Subcutaneous adipose tissue (tissue), 4 donors: Measurements from ENCODE around the gene IL1RN. TPM values are rescaled to one million over a fixed set of nuclear protein-coding genes. Genes with fewer than 3 reads are reported as not detected.

Experiments used
- total RNA-seq, 4 donors: library from RNA; depleted of rRNA; stranded (reverse); fragments of >200 nt; gene quantifications; one replicate each; pipeline ENCODE4 v1.1.0, GENCODE V29; 2016
- TF ChIP-seq, protein P1 (sequence below): fragments of 450-650 bp; IDR thresholded peaks from one replicate; pipeline ENCODE4 v1.5.1; 2016; ENCODE audit warnings: low read depth, mild to moderate bottlenecking, control low read depth, antibody characterized with exemption, moderate library complexity

IL1RN gene
- total RNA-seq, 4 donors from 2014 or later: 0.98 to 105 (median 6.0) TPM

DNA sequence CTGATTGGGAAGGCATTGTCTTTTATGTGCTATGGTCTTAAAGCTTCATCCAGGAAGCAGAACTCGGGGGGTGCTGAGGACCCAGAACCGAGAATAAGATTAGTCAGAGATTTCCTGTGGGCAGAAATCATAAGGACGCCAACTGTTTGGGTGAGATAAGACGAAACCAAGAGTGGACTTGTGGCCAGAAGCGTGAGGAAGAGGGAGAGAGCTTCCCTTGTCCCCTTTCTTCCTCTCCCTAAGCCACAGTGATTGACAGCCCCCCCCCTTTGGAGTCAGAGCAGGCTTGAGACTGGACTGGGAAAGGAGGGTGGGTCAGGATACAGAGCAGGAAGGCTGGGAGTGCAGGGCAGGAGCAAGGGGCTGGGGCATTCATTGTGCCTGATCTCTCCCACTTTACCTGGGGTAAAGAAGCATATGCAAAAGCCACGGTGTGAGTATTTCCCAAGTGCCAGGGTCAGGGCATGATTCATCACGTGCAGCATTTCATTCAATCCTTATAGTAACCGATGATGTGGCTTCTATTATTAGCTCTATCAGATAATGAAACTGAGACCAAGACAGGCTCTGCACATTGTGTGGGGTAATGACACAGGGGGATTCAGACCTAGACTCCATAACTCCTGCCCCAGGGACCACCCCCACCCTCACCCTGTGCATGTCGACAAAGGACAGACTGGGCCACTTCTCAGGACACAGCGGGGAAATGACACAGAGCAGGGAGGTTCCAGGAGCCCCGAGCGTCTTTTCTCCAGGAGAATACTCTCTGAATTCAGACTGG lies 3.0 kb upstream of the IL1RN start:
- TF ChIP-seq, protein P1, sequence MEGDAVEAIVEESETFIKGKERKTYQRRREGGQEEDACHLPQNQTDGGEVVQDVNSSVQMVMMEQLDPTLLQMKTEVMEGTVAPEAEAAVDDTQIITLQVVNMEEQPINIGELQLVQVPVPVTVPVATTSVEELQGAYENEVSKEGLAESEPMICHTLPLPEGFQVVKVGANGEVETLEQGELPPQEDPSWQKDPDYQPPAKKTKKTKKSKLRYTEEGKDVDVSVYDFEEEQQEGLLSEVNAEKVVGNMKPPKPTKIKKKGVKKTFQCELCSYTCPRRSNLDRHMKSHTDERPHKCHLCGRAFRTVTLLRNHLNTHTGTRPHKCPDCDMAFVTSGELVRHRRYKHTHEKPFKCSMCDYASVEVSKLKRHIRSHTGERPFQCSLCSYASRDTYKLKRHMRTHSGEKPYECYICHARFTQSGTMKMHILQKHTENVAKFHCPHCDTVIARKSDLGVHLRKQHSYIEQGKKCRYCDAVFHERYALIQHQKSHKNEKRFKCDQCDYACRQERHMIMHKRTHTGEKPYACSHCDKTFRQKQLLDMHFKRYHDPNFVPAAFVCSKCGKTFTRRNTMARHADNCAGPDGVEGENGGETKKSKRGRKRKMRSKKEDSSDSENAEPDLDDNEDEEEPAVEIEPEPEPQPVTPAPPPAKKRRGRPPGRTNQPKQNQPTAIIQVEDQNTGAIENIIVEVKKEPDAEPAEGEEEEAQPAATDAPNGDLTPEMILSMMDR: no peak

DNA sequence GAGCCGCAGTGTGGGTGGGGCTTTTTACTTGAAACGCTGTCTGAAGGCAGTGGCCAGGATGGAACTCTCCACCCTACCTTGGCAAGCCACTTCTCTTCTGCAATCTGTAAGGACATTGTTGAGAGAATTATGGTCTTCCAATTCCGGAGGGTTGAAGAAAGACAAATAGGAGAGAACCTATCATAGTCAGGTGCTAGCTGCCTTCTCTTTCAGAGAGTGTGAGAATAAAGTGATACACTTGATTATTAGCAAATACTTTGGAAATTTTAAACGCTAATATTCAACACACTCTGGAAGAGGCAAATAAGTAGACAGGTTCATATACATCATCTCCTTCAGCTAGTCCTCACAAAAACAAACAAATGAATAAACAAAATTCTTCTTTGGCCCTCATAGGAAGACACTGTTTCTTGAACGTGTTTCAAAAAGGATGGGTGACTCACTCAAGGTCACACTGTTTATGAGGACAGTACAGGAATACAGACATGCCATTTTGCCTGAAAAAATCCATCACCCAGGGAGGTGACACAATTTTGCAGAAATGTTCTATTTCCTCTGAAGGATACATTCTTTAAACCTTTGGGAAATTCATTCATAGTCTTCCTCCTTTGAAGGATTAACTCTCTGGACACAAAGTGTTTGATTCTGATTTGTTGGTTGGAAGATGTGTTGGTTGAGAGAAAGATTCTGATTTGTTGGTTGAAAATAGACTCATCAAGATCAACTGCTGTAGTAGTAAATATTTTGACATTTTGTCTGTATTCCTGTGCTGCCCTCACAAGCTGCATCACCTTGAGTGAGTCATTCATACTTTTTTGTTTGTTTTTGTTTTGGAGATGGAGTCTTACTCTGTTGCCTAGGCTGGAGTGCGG lies 2.2 kb upstream of the IL1RN start:
- TF ChIP-seq, protein P1: no peak

DNA sequence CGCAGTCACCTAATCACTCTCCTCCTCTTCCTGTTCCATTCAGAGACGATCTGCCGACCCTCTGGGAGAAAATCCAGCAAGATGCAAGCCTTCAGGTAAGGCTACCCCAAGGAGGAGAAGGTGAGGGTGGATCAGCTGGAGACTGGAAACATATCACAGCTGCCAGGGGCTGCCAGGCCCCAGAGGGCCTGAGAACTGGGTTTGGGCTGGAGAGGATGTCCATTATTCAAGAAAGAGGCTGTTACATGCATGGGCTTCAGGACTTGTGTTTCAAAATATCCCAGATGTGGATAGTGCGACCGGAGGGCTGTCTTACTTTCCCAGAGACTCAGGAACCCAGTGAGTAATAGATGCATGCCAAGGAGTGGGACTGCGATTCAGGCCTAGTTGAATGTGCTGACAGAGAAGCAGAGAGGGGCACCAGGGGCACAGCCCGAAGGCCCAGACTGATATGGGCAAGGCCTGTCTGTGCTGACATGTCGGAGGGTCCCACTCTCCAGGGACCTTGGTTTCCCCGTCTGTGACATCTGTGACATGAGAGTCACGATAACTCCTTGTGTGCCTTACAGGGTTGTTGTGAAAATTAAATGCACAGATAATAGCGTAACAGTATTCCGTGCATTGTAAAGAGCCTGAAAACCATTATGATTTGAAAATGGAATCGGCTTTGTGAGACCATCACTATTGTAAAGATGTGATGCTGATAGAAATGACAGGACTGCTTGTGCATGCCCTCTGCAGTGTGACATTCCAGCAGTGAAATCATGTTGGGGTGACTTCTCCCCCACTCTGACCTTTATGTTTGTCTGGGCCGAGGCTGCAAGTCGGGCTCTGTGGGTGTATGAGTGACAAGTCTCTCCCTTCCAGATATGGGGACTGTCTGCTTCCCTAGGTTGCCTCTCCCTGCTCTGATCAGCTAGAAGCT lies 510 bp downstream of the IL1RN start:
- TF ChIP-seq, protein P1: no peak

DNA sequence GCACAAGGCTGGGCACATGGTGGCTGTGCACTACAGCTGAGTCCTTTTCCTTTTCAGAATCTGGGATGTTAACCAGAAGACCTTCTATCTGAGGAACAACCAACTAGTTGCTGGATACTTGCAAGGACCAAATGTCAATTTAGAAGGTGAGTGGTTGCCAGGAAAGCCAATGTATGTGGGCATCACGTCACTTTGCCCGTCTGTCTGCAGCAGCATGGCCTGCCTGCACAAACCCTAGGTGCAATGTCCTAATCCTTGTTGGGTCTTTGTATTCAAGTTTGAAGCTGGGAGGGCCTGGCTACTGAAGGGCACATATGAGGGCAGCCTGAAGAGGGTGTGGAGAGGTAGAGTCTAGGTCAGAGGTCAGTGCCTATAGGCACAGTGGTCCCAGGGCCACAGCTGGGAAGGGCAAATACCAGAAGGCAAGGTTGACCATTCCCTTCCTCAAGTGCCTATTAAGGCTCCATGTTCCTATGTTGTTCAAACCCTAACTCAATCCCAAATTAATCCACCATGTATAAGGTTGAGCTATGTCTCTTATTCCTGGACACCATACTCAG lies 2.2 kb downstream of the IL1RN start:
- TF ChIP-seq, protein P1: no peak

DNA sequence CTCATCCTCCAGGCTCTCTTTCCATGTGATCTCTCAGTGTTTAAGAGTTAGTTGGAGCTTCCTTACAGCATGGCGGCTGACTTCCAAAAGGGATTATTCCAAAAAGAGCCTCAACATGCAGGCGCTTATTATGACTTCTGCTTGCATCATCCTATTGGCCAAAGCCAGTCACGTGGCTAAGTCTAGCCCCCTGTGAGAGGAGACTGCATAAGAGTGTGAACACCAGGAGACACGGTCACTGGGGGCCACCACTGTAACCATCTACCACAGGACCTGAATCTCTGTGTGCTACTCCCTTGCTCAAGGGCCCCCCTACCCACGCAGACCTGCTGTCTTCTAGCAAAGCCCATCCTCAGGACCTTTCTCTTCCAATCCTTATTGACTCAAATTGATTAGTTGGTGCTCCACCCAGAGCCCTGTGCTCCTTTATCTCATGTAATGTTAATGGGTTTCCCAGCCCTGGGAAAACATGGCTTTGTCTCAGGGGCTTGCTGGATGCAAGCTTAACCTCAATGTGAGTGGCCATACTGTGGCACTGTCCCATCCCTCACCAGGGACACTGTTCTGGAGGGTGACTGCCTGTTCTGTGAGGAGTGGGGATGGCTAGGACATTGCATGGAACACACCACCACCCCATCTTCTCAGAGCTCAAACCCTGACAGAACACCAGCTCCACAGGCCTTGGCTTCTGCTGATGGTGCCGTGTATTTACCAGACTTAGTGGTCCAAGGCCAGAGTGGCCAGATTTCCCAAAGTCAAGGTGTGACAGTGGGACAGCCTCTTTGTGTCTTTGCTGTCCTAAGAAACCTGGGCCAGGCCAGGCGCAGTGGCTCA lies 4.2 kb downstream of the IL1RN start:
- TF ChIP-seq, protein P1: no peak

DNA sequence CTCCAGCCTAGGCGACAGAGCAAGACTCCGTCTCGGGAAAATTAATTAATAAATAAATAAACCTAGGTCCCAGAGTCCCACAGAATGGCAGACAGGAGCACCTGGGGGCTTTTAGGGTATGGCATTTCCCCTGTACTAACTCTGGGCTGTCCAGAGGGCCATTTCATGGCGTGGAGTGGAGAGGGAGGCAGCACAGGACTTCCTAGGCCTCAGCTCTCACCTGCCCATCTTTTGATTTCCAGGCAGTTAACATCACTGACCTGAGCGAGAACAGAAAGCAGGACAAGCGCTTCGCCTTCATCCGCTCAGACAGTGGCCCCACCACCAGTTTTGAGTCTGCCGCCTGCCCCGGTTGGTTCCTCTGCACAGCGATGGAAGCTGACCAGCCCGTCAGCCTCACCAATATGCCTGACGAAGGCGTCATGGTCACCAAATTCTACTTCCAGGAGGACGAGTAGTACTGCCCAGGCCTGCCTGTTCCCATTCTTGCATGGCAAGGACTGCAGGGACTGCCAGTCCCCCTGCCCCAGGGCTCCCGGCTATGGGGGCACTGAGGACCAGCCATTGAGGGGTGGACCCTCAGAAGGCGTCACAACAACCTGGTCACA lies 5.1 kb downstream of the IL1RN start:
- TF ChIP-seq, protein P1: no peak
